K562 (cell line): ENCODE data around the gene DTX1. TPM values are rescaled to one million over a fixed set of nuclear protein-coding genes. Genes with fewer than 3 reads are reported as not detected.

Experiments used
- FOXA1 ChIP-seq: fragments of 450-650 bp; IDR thresholded peaks from 2 replicates; pipeline ENCODE4 v1.6.1; 2016; ENCODE audit warnings: mild to moderate bottlenecking, borderline replicate concordance
- PCBP2 ChIP-seq: fragments of 200-400 bp; formaldehyde crosslinking; IDR thresholded peaks from 2 replicates; pipeline ENCODE4 v1.6.1; 2018; ENCODE audit warnings: low read length, low read depth, mild to moderate bottlenecking, moderate library complexity; ENCODE audit not compliant: poor library complexity, severe bottlenecking
- ZNF12 ChIP-seq: sonication (generic); formaldehyde crosslinking; IDR thresholded peaks from 2 replicates; pipeline ENCODE4 v1.4.0; 2020; ENCODE audit warnings: mild to moderate bottlenecking, missing genetic modification reagents
- polyA plus RNA-seq, 8 experiments: library from polyadenylated mRNA; depleted of rRNA in 4 of 8; stranded (reverse) in 5 of 8; unstranded in 3 of 8; fragments of >200 nt; fragmentation: Nextera tagmentation in 2 of 8; fragmentation: Illumina TruSeq in 1 of 8; extraction: Ambion mirVana in 2 of 8; extraction: Trizol in 1 of 8; gene quantifications; 2 replicates each; pipeline versions ENCODE4 v1.2.1 to v1.2.3, GENCODE V29; 2011 to 2014; ENCODE audit warnings: inconsistent platforms in 1 of 8, missing spikeins in 1 of 8
- total RNA-seq, 7 experiments: library from RNA; depleted of rRNA in 6 of 7; stranded (reverse); fragments of >200 nt in 6 of 7; fragmentation: Illumina TruSeq in 2 of 7; extraction: Trizol in 2 of 7; gene quantifications; 2 replicates each; pipeline versions ENCODE4 v1.2.1 to v1.2.3, GENCODE V29; 2011 to 2021; ENCODE audit warnings: low replicate concordance in 1 of 7
- TF ChIP-seq, protein P1 (sequence below): sonication (generic); formaldehyde crosslinking; IDR thresholded peaks from 2 replicates; pipeline ENCODE4 v1.8.1; 2023; ENCODE audit warnings: missing genetic modification reagents, mild to moderate bottlenecking, borderline replicate concordance

The DTX1 gene
- total and polyA plus RNA-seq, 9 of the 15 experiments (the other 6 are each of a cell fraction or from before 2014, with no cell fraction given) = not detected

DNA sequence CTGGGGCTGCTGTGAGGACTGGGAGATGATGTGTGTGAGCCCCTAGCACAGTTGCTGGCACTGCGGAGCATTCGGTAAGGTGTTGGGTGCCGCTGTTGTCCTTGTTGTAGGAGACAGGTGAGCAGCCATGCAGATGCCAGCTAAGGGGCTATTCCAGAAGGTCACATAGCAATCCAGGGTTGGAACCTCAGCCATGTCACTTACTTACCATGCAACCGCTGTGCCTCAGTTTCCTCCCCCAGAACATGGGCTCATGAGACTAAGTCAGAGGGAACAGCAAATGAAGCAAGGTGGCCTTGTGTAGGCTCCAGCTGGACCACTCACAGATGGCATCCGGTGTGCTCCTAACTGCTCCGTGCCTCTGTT lies 13.2 kb downstream of the DTX1 start (continued):
- TF ChIP-seq, protein P1, sequence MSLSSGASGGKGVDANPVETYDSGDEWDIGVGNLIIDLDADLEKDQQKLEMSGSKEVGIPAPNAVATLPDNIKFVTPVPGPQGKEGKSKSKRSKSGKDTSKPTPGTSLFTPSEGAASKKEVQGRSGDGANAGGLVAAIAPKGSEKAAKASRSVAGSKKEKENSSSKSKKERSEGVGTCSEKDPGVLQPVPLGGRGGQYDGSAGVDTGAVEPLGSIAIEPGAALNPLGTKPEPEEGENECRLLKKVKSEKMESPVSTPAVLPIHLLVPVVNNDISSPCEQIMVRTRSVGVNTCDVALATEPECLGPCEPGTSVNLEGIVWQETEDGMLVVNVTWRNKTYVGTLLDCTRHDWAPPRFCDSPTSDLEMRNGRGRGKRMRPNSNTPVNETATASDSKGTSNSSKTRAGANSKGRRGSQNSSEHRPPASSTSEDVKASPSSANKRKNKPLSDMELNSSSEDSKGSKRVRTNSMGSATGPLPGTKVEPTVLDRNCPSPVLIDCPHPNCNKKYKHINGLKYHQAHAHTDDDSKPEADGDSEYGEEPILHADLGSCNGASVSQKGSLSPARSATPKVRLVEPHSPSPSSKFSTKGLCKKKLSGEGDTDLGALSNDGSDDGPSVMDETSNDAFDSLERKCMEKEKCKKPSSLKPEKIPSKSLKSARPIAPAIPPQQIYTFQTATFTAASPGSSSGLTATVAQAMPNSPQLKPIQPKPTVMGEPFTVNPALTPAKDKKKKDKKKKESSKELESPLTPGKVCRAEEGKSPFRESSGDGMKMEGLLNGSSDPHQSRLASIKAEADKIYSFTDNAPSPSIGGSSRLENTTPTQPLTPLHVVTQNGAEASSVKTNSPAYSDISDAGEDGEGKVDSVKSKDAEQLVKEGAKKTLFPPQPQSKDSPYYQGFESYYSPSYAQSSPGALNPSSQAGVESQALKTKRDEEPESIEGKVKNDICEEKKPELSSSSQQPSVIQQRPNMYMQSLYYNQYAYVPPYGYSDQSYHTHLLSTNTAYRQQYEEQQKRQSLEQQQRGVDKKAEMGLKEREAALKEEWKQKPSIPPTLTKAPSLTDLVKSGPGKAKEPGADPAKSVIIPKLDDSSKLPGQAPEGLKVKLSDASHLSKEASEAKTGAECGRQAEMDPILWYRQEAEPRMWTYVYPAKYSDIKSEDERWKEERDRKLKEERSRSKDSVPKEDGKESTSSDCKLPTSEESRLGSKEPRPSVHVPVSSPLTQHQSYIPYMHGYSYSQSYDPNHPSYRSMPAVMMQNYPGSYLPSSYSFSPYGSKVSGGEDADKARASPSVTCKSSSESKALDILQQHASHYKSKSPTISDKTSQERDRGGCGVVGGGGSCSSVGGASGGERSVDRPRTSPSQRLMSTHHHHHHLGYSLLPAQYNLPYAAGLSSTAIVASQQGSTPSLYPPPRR (CRISPR knock-in tag) = no peak
- no peak for TF ChIP-seq FOXA1
- no peak for TF ChIP-seq PCBP2
- TF ChIP-seq ZNF12 (CRISPR knock-in tag) = no peak
